GM10847 (cell line): Measurements from ENCODE around the gene RAP1GAP.

Experiments
- POLR2A ChIP-seq: IDR thresholded peaks from 2 replicates; pipeline ENCODE4 v1.6.1; 2011; ENCODE audit not compliant: insufficient read length; ENCODE audit errors: extremely low read depth

RAP1GAP gene

GRCh38 chr1:21604208-21604957 is 64.8 kb downstream of the RAP1GAP start:
- TF ChIP-seq POLR2A, result no peak

GRCh38 chr1:21603177-21604138 is 65.7 kb downstream of the RAP1GAP start:
- no peak for TF ChIP-seq POLR2A

GRCh38 chr1:21601278-21602048 is 67.7 kb downstream of the RAP1GAP start:
- no peak for TF ChIP-seq POLR2A

- TF ChIP-seq POLR2A, result no peak
Measured at GRCh38 chr1:21599402-21599801, 69.8 kb downstream of the RAP1GAP start.

GRCh38 chr1:21598904-21599303 is 70.3 kb downstream of the RAP1GAP start:
- no peak for TF ChIP-seq POLR2A

GRCh38 chr1:21598417-21598816 is 70.7 kb downstream of the RAP1GAP start:
- no peak for TF ChIP-seq POLR2A

GRCh38 chr1:21597753-21598152 is 71.4 kb downstream of the RAP1GAP start:
- no peak for TF ChIP-seq POLR2A

- TF ChIP-seq POLR2A, result no peak
Measured at GRCh38 chr1:21596628-21597027, 72.5 kb downstream of the RAP1GAP start.

- TF ChIP-seq POLR2A, result no peak
Measured at GRCh38 chr1:21596174-21596573, 73.0 kb downstream of the RAP1GAP start.

GRCh38 chr1:21594935-21595897 is 73.9 kb downstream of the RAP1GAP start:
- TF ChIP-seq POLR2A, result no peak

- no peak for TF ChIP-seq POLR2A
Measured at GRCh38 chr1:21594501-21594900, 74.7 kb downstream of the RAP1GAP start.

GRCh38 chr1:21593231-21593630 is 75.9 kb downstream of the RAP1GAP start:
- TF ChIP-seq POLR2A, result no peak

- no peak for TF ChIP-seq POLR2A
Measured at GRCh38 chr1:21592086-21592865, 76.9 kb downstream of the RAP1GAP start.

GRCh38 chr1:21590934-21591333 is 78.2 kb downstream of the RAP1GAP start:
- no peak for TF ChIP-seq POLR2A
